K562 (cell line): Measurements from ENCODE around the gene SLC36A2. TPM values are rescaled to one million over a fixed set of nuclear protein-coding genes. Genes with fewer than 3 reads are reported as not detected.

Experiments
- ATAC-seq: fragments of 200-7000 bp; cut with Tn5 transposase; 3 replicates; pipeline ENCODE4 v1.9.1; 2020; ENCODE audit warnings: moderate library complexity
- BruUV-seq: library from RNA; stranded (reverse); fragments of 400-500 nt; replicated peaks from 2 replicates; lab custom pipeline; 2021; lab: Mats Ljungman, UMichigan
- CTCF ChIA-PET: fragments of 300-600 bp; formaldehyde crosslinking; extraction: SDS; loops from one replicate; lab custom pipeline; 2021; ENCODE audit warnings: low intra/inter-chr PET ratio; lab: Yijun Ruan, JAX
- POLR2A ChIA-PET: fragments of 300-600, 350-650 bp; sonication (Branson Sonifier 250); formaldehyde crosslinking; extraction: SDS; loops from one replicate; lab custom pipeline; 2021; ENCODE audit warnings: antibody characterized with exemption, inconsistent platforms; lab: Yijun Ruan, JAX
- DNase-seq, 4 experiments: peaks; one replicate each; pipeline versions ENCODE4 v3.0.0 to v3.0.0-alpha.2; 2011 to 2018; ENCODE audit warnings: low spot score in 3 of 4, mixed read lengths in 3 of 4; ENCODE audit errors: extremely low read depth in 1 of 4
- FAIRE-seq: peaks from 2 replicates; lab custom pipeline; 2011; peaks lifted over from hg19 to GRCh38; lab: Jason Lieb, UNC
- H2AFZ ChIP-seq: 2 replicates; pipeline ENCODE4 v1.6.0; 2011; ENCODE audit warnings: low read depth, low read length, control low read depth, inconsistent platforms
- H3K27ac ChIP-seq: fragments of 200-600 bp; 3 replicates; pipeline ENCODE4 v1.8.0; 2011; ENCODE audit warnings: low read depth, mild to moderate bottlenecking, control low read depth, inconsistent platforms, low read length, moderate library complexity, mixed read lengths; ENCODE audit errors: extremely low read depth
- H3K27me3 ChIP-seq, 2 experiments: fragments of 300-600 bp in 1 of 2; 2 replicates in 1 of 2; 3 replicates in 1 of 2; pipeline versions ENCODE4 v1.6.0 to v1.8.0; 2011; ENCODE audit warnings: inconsistent platforms in 2 of 2, low read length in 2 of 2, mild to moderate bottlenecking in 1 of 2, mixed read lengths in 1 of 2, moderate library complexity in 1 of 2; ENCODE audit not compliant: control insufficient read depth in 2 of 2, insufficient read depth in 2 of 2
- H3K36me3 ChIP-seq: fragments of 300-600 bp; 3 replicates; pipeline ENCODE4 v1.8.0; 2011; ENCODE audit warnings: mild to moderate bottlenecking, low read length, inconsistent platforms; ENCODE audit not compliant: control insufficient read depth, insufficient read depth
- H3K4me1 ChIP-seq, 2 experiments: fragments of 200-600 bp in 1 of 2; replicated peaks in 1 of 2; 2 replicates in 1 of 2; 3 replicates in 1 of 2; pipeline versions ENCODE4 v1.5.1 to v1.8.0; 2011; ENCODE audit warnings: inconsistent platforms in 2 of 2, low read length in 2 of 2, mild to moderate bottlenecking in 1 of 2, mixed read lengths in 1 of 2, moderate library complexity in 1 of 2; ENCODE audit not compliant: control insufficient read depth in 2 of 2, insufficient read depth in 2 of 2
- H3K4me2 ChIP-seq: 2 replicates; pipeline ENCODE4 v1.6.1; 2011; ENCODE audit warnings: low read length, control low read depth, inconsistent platforms, mixed read lengths; ENCODE audit not compliant: insufficient read depth
- H3K4me3 ChIP-seq: fragments of 200-600 bp; sonication (generic), shearing (Covaris generic); 2 replicates; pipeline ENCODE4 v1.5.1; 2016; ENCODE audit warnings: control low read depth, inconsistent platforms
- H3K79me2 ChIP-seq: fragments of 200-600 bp; 3 replicates; pipeline ENCODE4 v1.8.0; 2011; ENCODE audit warnings: low read length, inconsistent platforms; ENCODE audit not compliant: control insufficient read depth, insufficient read depth
- H3K9ac ChIP-seq, 2 experiments: 2 replicates each; pipeline versions ENCODE4 v1.6.0 to v1.6.1; 2011; ENCODE audit warnings: low read depth in 2 of 2, low read length in 2 of 2, control low read depth in 1 of 2, inconsistent platforms in 1 of 2, mild to moderate bottlenecking in 1 of 2, mixed read lengths in 1 of 2; ENCODE audit not compliant: insufficient read depth in 1 of 2
- H3K9me1 ChIP-seq: one replicate; pipeline ENCODE4 v1.6.0; 2011; ENCODE audit warnings: inconsistent platforms, mild to moderate bottlenecking, low read length, moderate library complexity; ENCODE audit not compliant: control insufficient read depth, insufficient read depth
- H3K9me3 ChIP-seq: replicated peaks from 2 replicates; pipeline ENCODE4 v1.5.1; 2011; ENCODE audit warnings: low read depth, low read length, inconsistent platforms; ENCODE audit not compliant: control insufficient read depth, insufficient read depth
- H4K20me1 ChIP-seq: replicated peaks from 2 replicates; pipeline ENCODE4 v1.6.1; 2011; ENCODE audit warnings: low read length, inconsistent platforms, mixed read lengths; ENCODE audit not compliant: control insufficient read depth, insufficient read depth
- CEBPB ChIP-seq: fragments of 450-650 bp; IDR thresholded peaks from 2 replicates; pipeline ENCODE4 v1.6.1; 2016; ENCODE audit warnings: missing genetic modification characterization, missing compliant biosample characterization
- CEBPG ChIP-seq, 3 experiments: fragments of 200-800 bp in 1 of 3; sonication (Bioruptor generic) in 1 of 3; sonication (generic) in 1 of 3; formaldehyde crosslinking in 1 of 3; IDR thresholded peaks in 2 of 3; conservative IDR thresholded peaks in 1 of 3; 2 replicates each; pipeline versions ENCODE4 v1.6.1 to v1.8.0; 2016 to 2022; ENCODE audit warnings: missing compliant biosample characterization in 2 of 3, missing genetic modification characterization in 2 of 3, mild to moderate bottlenecking in 1 of 3, missing genetic modification reagents in 1 of 3
- ELF2 ChIP-seq: fragments of 250-450 bp; sonication (Bioruptor Pico); IDR thresholded peaks from 2 replicates; pipeline ENCODE4 v1.5.0; 2021; ENCODE audit warnings: mild to moderate bottlenecking
- POLR2AphosphoS5 ChIP-seq: IDR thresholded peaks from 2 replicates; pipeline ENCODE4 v1.6.1; 2011; ENCODE audit warnings: mild to moderate bottlenecking, low read depth, low read length, moderate library complexity; ENCODE audit not compliant: control insufficient read depth, insufficient read depth
- PPARD ChIP-seq: fragments of 250-450 bp; sonication (Bioruptor Pico); IDR thresholded peaks from 2 replicates; pipeline ENCODE4 v1.8.0; 2022; ENCODE audit warnings: inconsistent platforms, mild to moderate bottlenecking, moderate library complexity
- SNRNP70 ChIP-seq: fragments of 200-400 bp; formaldehyde crosslinking; optimal IDR thresholded peaks from 2 replicates; pipeline ENCODE3; 2017; ENCODE audit warnings: low read depth, low read length
- ZNF507 ChIP-seq: conservative IDR thresholded peaks from 2 replicates; pipeline ENCODE4 v1.6.1; 2017; ENCODE audit warnings: missing genetic modification characterization, missing compliant biosample characterization
- WGBS: fragments of 100-300 bp; shearing (Covaris generic); methylation state at CpG from one replicate; pipeline ENCODE4 v1.1.6; 2016; ENCODE audit warnings: low coverage, mixed read lengths; ENCODE audit not compliant: insufficient coverage; ENCODE audit errors: missing lambda C conversion rate; 5-methylcytosine and 5-hydroxymethylcytosine counted together
- in situ Hi-C: fragments of 300-500 bp; cut with MboI; formaldehyde crosslinking; loops from 4 replicates; pipeline ENCODE4 v1.15.0; 2018; ENCODE audit warnings: inconsistent platforms, mixed read lengths
- intact Hi-C: fragments of 100-400 bp; cut with micrococcal nuclease; formaldehyde crosslinking; loops from 2 replicates; pipeline ENCODE4 v1.14.2; 2022
- polyA plus RNA-seq, 8 experiments: library from polyadenylated mRNA; depleted of rRNA in 4 of 8; stranded (reverse) in 5 of 8; unstranded in 3 of 8; fragments of >200 nt; fragmentation: Nextera tagmentation in 2 of 8; fragmentation: Illumina TruSeq in 1 of 8; extraction: Ambion mirVana in 2 of 8; extraction: Trizol in 1 of 8; gene quantifications; 2 replicates each; pipeline versions ENCODE4 v1.2.1 to v1.2.3, GENCODE V29; 2011 to 2014; ENCODE audit warnings: inconsistent platforms in 1 of 8, missing spikeins in 1 of 8
- total RNA-seq, 7 experiments: library from RNA; depleted of rRNA in 6 of 7; stranded (reverse); fragments of >200 nt in 6 of 7; fragmentation: Illumina TruSeq in 2 of 7; extraction: Trizol in 2 of 7; gene quantifications; 2 replicates each; pipeline versions ENCODE4 v1.2.1 to v1.2.3, GENCODE V29; 2011 to 2021; ENCODE audit warnings: low replicate concordance in 1 of 7
- TF ChIP-seq, protein P1 (sequence below), 2 experiments: fragments of 250-450 bp in 1 of 2; fragments of 450-650 bp in 1 of 2; sonication (Bioruptor Pico) in 1 of 2; IDR thresholded peaks; 2 replicates each; pipeline versions ENCODE4 v1.6.1 to v1.8.0; 2016 to 2021; ENCODE audit warnings: mild to moderate bottlenecking in 2 of 2, moderate library complexity in 2 of 2, missing compliant biosample characterization in 1 of 2, missing genetic modification characterization in 1 of 2
- TF ChIP-seq, protein P2 (sequence below): fragments of 250-450 bp; sonication (Bioruptor Pico); IDR thresholded peaks from 2 replicates; pipeline ENCODE4 v1.8.0; 2022; ENCODE audit warnings: moderate library complexity, mild to moderate bottlenecking, inconsistent platforms
- TF ChIP-seq, protein P3 (sequence below), 2 experiments: fragments of 450-650 bp; IDR thresholded peaks; 2 replicates each; pipeline ENCODE4 v1.6.1; 2018; ENCODE audit warnings: mild to moderate bottlenecking in 2 of 2, low read depth in 1 of 2; ENCODE audit not compliant: partially characterized antibody in 2 of 2

Gene SLC36A2
- total and polyA plus RNA-seq, 9 of the 15 experiments (the other 6 are each of a cell fraction or from before 2014, with no cell fraction given): not detected

DNA sequence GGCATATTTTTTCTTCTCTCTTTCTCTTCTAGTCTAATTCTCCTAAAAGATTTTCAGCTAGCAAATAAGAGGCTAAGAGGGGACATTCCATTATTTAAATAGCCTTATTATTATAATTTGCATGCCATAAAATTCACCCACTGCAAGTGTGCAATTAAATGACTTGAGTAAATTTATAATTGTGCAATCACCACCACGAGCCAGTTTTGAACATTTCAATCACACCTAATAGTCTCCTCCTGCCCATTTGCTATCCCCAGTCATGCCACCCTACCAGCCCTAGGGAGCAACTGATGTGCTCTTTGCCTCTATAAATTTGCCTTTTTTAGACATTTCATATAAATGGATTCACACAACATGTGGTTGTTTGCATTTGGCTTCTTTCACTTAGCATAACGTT, 12.0 kb upstream of the SLC36A2 start:
- Histone ChIP-seq H3K27ac (no peak overlapping the region), H3K9me1 (no peaks in the 10 kb centered on the region), H3K4me1 (no peaks in the 10 kb centered on the region), H3K79me2 (no peaks in the 10 kb centered on the region), H3K9ac (no peak overlapping the region), H3K4me3 (no peak overlapping the region), H3K4me2 (no peak overlapping the region), H3K27me3 (no peaks in the 10 kb centered on the region), H3K36me3 (no peaks in the 10 kb centered on the region), H3K9me3 (no peaks in the 10 kb centered on the region), H2AFZ (no peak overlapping the region), H4K20me1 (no peaks in the 10 kb centered on the region)
- 0% methylated on average over 2 of the region's 2 CpGs for WGBS
- CTCF ChIA-PET: no interaction called here
- TF ChIP-seq CEBPG (CRISPR knock-in tag; IDR thresholded peaks at IDR 0.05) (no peak), CEBPG (tag; conservative IDR thresholded peaks at IDR 0.05 in 1 of 2, IDR thresholded peaks at IDR 0.05 in 1 of 2) (peak in 1 of 2 experiments; percentile 47; a peak in 2 of 4 replicates), CEBPB (tag) (peak; percentile 55)
- TF ChIP-seq, protein P1, sequence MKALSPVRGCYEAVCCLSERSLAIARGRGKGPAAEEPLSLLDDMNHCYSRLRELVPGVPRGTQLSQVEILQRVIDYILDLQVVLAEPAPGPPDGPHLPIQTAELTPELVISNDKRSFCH (CRISPR knock-in tag; IDR thresholded peaks at IDR 0.05): no peak
- TF ChIP-seq, protein P1 (tag; IDR thresholded peaks at IDR 0.05): no peak
- in situ Hi-C loops: no loop called here
- no TSS peak for BruUV-seq
- FAIRE-seq: no peak
- no peak for DNase-seq
- intact Hi-C loops: no loop called here
- no peak for ATAC-seq
- POLR2A ChIA-PET: no interaction called here

DNA sequence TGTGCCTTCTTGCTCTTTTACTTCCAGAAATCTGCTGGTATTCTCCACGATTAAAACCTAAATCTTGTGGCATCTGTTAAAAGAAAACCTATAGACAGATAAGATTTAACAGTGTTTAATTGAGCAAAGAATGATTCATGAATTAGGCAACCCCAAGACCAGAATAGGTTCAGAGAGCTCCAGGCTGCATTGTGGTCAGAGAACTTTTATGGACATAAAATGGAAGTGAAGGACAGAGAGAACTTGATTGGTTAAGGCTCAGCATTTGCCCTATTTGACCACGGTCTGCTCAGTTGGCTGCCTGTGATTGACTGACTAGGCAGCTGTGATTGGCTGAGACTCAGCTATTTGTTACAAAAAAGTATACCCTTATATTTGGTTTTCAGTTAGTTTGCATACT, 10.4 kb upstream of the SLC36A2 start:
- Histone ChIP-seq H3K4me2 (no peak overlapping the region), H4K20me1 (no peaks in the 10 kb centered on the region), H3K36me3 (no peaks in the 10 kb centered on the region), H3K9me1 (no peaks in the 10 kb centered on the region), H2AFZ (no peak overlapping the region), H3K79me2 (no peaks in the 10 kb centered on the region), H3K4me1 (no peaks in the 10 kb centered on the region), H3K9ac (no peak overlapping the region), H3K27ac (no peak overlapping the region), H3K4me3 (no peak overlapping the region), H3K27me3 (no peaks in the 10 kb centered on the region), H3K9me3 (no peaks in the 10 kb centered on the region)
- DNase-seq: no peak
- no peak for FAIRE-seq
- POLR2A ChIA-PET: interaction anchor here (0.6 kb wide), 1 partner anchor 24 kb away, joined by 3 read pairs; no protein-coding TSS in a partner anchor
- CTCF ChIA-PET: no interaction called here
- in situ Hi-C loops: no loop called here
- ATAC-seq: no peak
- intact Hi-C loops: no loop called here
- WGBS: 0% methylated on average over 2 of the region's 2 CpGs
- no TSS peak for BruUV-seq
- TF ChIP-seq ZNF507 (tag) (no peak), SNRNP70 (no peak), ELF2 (CRISPR knock-in tag) (no peak), PPARD (CRISPR knock-in tag) (no peak), POLR2AphosphoS5 (no peak)
- TF ChIP-seq, protein P2, sequence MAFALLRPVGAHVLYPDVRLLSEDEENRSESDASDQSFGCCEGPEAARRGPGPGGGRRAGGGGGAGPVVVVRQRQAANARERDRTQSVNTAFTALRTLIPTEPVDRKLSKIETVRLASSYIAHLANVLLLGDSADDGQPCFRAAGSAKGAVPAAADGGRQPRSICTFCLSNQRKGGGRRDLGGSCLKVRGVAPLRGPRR: no peak
- TF ChIP-seq, protein P3, sequence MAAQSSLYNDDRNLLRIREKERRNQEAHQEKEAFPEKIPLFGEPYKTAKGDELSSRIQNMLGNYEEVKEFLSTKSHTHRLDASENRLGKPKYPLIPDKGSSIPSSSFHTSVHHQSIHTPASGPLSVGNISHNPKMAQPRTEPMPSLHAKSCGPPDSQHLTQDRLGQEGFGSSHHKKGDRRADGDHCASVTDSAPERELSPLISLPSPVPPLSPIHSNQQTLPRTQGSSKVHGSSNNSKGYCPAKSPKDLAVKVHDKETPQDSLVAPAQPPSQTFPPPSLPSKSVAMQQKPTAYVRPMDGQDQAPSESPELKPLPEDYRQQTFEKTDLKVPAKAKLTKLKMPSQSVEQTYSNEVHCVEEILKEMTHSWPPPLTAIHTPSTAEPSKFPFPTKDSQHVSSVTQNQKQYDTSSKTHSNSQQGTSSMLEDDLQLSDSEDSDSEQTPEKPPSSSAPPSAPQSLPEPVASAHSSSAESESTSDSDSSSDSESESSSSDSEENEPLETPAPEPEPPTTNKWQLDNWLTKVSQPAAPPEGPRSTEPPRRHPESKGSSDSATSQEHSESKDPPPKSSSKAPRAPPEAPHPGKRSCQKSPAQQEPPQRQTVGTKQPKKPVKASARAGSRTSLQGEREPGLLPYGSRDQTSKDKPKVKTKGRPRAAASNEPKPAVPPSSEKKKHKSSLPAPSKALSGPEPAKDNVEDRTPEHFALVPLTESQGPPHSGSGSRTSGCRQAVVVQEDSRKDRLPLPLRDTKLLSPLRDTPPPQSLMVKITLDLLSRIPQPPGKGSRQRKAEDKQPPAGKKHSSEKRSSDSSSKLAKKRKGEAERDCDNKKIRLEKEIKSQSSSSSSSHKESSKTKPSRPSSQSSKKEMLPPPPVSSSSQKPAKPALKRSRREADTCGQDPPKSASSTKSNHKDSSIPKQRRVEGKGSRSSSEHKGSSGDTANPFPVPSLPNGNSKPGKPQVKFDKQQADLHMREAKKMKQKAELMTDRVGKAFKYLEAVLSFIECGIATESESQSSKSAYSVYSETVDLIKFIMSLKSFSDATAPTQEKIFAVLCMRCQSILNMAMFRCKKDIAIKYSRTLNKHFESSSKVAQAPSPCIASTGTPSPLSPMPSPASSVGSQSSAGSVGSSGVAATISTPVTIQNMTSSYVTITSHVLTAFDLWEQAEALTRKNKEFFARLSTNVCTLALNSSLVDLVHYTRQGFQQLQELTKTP (IDR thresholded peaks at IDR 0.05; ENCODE audit: low read depth in 1 of 2, partially characterized antibody in 2 of 2): no peak
